KMS-11 (cell line): ENCODE results near the gene PLXDC2.

Experiments
- H2AFZ ChIP-seq: fragments of 200-600 bp; sonication (generic); 2 replicates; pipeline ENCODE4 v1.6.1; 2016; ENCODE audit warnings: antibody characterized with exemption, mixed run types, low read depth
- H3K27ac ChIP-seq: fragments of 200-600 bp; sonication (generic); 2 replicates; pipeline ENCODE4 v1.6.1; 2016; ENCODE audit warnings: mild to moderate bottlenecking, mixed run types
- H3K27me3 ChIP-seq: fragments of 200-600 bp; sonication (generic); 2 replicates; pipeline ENCODE4 v1.6.1; 2017; ENCODE audit warnings: mild to moderate bottlenecking, low read depth, mixed run types, moderate library complexity; ENCODE audit not compliant: insufficient read depth
- H3K36me3 ChIP-seq: fragments of 200-600 bp; sonication (generic); 2 replicates; pipeline ENCODE4 v1.6.1; 2017; ENCODE audit warnings: mild to moderate bottlenecking, mixed run types; ENCODE audit not compliant: insufficient read depth
- H3K4me1 ChIP-seq: fragments of 200-600 bp; sonication (generic); 2 replicates; pipeline ENCODE4 v1.6.1; 2016; ENCODE audit warnings: mild to moderate bottlenecking, low read depth, mixed run types; ENCODE audit not compliant: poor library complexity, severe bottlenecking
- H3K4me2 ChIP-seq: fragments of 200-600 bp; sonication (generic); 2 replicates; pipeline ENCODE4 v1.7.0; 2016; ENCODE audit warnings: mild to moderate bottlenecking, mixed run types
- H3K4me3 ChIP-seq: fragments of 200-600 bp; sonication (generic); IDR thresholded peaks from 2 replicates; pipeline ENCODE4 v1.6.1; 2017; ENCODE audit warnings: low read depth, low read length, mixed read lengths; ENCODE audit not compliant: insufficient read depth
- H3K79me2 ChIP-seq: fragments of 200-600 bp; sonication (generic); 2 replicates; pipeline ENCODE4 v1.6.1; 2016; ENCODE audit warnings: low read depth, mixed run types; ENCODE audit not compliant: insufficient read depth
- H3K9ac ChIP-seq: fragments of 200-600 bp; sonication (generic); 2 replicates; pipeline ENCODE4 v1.6.1; 2016; ENCODE audit warnings: mild to moderate bottlenecking, mixed run types
- H4K20me1 ChIP-seq: fragments of 200-600 bp; sonication (generic); 2 replicates; pipeline ENCODE4 v1.6.1; 2016; ENCODE audit warnings: mild to moderate bottlenecking, mixed run types; ENCODE audit not compliant: insufficient read depth
- TF ChIP-seq, protein P1 (sequence below): fragments of 200-600 bp; sonication (generic); conservative IDR thresholded peaks from 2 replicates; pipeline ENCODE4 v1.6.1; 2017; ENCODE audit warnings: low read depth, mild to moderate bottlenecking, antibody characterized with exemption, low read length, moderate library complexity, mixed read lengths

Gene PLXDC2

DNA sequence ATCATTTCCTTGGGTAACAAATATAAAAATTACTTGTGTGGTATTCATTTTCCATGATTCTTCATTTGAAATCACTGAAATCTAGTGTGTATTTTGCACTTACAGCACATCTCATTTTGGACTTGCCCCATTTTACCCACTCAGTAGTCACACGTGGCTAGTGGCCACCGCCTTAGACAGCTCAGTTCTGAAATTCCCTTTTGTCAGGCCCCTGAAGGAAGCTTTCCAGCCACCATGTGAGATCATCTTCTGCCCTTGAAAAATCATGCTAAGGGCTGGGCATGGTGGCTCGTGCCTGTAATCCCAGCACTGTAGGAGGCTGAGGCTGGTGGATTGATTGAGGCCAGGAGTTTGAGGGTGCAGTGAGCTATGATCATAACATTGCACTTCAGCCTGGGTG lies 79.3 kb downstream of the PLXDC2 start:
- Histone ChIP-seq H3K36me3 (no peaks in the 10 kb centered on the region), H3K4me3 (no peak overlapping the region), H3K27me3 (no peaks in the 10 kb centered on the region), H2AFZ (no peak overlapping the region), H3K79me2 (no peaks in the 10 kb centered on the region), H4K20me1 (no peaks in the 10 kb centered on the region), H3K4me2 (no peak overlapping the region), H3K27ac (no peak overlapping the region), H3K4me1 (no peaks in the 10 kb centered on the region), H3K9ac (no peak overlapping the region)
- TF ChIP-seq, protein P1, sequence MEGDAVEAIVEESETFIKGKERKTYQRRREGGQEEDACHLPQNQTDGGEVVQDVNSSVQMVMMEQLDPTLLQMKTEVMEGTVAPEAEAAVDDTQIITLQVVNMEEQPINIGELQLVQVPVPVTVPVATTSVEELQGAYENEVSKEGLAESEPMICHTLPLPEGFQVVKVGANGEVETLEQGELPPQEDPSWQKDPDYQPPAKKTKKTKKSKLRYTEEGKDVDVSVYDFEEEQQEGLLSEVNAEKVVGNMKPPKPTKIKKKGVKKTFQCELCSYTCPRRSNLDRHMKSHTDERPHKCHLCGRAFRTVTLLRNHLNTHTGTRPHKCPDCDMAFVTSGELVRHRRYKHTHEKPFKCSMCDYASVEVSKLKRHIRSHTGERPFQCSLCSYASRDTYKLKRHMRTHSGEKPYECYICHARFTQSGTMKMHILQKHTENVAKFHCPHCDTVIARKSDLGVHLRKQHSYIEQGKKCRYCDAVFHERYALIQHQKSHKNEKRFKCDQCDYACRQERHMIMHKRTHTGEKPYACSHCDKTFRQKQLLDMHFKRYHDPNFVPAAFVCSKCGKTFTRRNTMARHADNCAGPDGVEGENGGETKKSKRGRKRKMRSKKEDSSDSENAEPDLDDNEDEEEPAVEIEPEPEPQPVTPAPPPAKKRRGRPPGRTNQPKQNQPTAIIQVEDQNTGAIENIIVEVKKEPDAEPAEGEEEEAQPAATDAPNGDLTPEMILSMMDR, result no peak

DNA sequence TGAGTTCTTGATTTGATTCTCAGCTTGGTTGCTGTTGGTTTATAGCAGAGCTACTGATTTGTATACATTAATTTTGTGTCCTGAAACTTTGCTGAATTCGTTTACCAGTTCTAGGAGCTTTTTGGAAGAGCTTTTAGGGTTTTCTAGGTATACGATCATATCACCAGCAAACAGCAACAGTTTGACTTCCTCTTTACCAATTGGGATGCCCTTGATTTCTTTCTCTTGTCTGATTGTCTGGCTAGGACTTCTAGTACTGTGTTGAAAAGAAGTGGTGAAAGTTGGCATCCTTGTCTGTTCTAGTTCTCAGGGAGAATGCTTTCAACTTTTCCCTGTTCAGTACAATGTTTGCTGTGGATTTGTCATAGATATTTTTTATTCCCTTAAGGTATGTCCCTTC lies 86.2 kb downstream of the PLXDC2 start:
- Histone ChIP-seq H3K4me2 (no peak overlapping the region), H3K9ac (no peak overlapping the region), H3K36me3 (no peaks in the 10 kb centered on the region), H3K79me2 (no peaks in the 10 kb centered on the region), H3K4me1 (peaks cover 21% of the 10 kb centered on the region), H3K27ac (no peak overlapping the region), H3K4me3 (no peak overlapping the region), H2AFZ (no peak overlapping the region), H3K27me3 (no peaks in the 10 kb centered on the region), H4K20me1 (no peaks in the 10 kb centered on the region)
- TF ChIP-seq, protein P1, result no peak

DNA sequence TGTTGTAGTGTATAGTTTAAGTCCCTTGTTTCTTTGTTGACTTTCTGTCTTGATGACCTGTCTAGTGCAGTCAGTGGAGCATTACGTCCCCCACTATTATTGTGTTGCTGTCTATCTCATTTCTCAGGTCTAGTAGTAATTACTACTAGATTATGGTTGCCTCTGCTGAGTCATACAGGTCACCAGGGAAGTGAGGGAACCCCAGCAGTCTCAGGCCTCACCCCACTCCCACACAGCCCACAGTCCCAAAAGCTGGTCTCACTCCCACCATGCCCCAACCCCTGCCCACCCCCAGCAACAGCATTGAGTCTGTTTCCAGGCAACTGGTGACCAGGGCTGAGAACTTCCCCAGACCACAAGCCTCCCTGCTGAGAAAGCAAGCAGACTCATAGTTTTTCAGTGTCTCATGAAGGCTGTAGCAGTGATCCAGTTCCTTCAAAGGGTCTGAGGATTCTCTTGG lies 88.0 kb downstream of the PLXDC2 start:
- Histone ChIP-seq H4K20me1 (no peaks in the 10 kb centered on the region), H3K27me3 (no peaks in the 10 kb centered on the region), H3K9ac (no peak overlapping the region; the same call in 1 of the 2 replicates), H3K4me1 (peaks cover 21% of the 10 kb centered on the region), H3K27ac (peak overlapping the region; percentile 27; the same call in 1 of the 2 replicates), H3K4me3 (no peak overlapping the region), H3K36me3 (no peaks in the 10 kb centered on the region), H3K4me2 (peak overlapping the region; percentile 33; the same call in 1 of the 2 replicates), H3K79me2 (no peaks in the 10 kb centered on the region), H2AFZ (peak overlapping the region; percentile 24; the same call in 1 of the 2 replicates)
- TF ChIP-seq, protein P1, result no peak

DNA sequence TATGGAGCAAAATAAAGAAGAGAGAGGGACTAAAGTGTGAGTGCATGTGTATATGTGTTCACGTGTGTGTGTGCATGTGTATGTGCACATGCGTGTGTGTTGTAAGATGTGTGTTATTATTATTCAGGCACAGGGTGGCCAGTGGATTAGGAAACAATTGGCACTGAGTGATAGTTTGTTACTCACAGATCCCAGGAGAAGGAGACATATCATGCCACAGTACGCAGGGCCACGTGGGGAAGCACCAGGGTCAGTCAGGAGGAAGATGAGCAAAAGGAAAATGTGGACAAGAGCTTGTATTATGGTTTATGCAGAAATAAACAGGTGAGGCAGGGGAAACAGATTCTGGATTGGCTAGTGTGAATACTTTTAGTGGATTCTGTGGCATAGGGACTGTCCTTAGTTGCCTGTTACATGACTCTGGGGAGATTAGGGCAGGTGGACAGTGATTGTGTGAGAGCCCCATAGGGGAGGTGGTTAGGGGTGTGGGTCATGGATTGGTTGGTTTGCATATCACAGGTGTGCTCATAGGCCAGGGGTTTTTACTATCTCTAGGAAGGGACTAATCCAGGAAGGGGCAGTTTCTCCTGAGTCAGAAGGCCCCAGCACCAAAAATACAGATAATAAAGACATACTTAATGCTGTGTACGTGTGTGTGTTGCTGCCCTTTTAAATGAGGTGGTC lies 90.0 kb downstream of the PLXDC2 start:
- H3K4me1 ChIP-seq, result peaks cover 21% of the 10 kb centered on the region
- no peak overlapping the region for H2AFZ ChIP-seq
- no peaks in the 10 kb centered on the region for H3K79me2 ChIP-seq
- no peaks in the 10 kb centered on the region for H4K20me1 ChIP-seq
- H3K4me3 ChIP-seq, result no peak overlapping the region
- no peaks in the 10 kb centered on the region for H3K27me3 ChIP-seq
- no peaks in the 10 kb centered on the region for H3K36me3 ChIP-seq
- no peak overlapping the region for H3K27ac ChIP-seq
- no peak overlapping the region for H3K4me2 ChIP-seq
- H3K9ac ChIP-seq, result no peak overlapping the region
- TF ChIP-seq, protein P1, result no peak
